NCI-H2227 (cell line): ENCODE data around the gene KMT2C.
"Not testable (repeated sequence)": the region's sequence is repeated elsewhere in the genome, so short reads cannot be mapped to it uniquely, and the experiment has no call there.

Experiments used
- DNase-seq: peaks from one replicate; lab custom pipeline; 2025; ENCODE audit not compliant: unreplicated experiment; lab: John Stamatoyannopoulos, UW

KMT2C gene

GRCh38 chr7:152403726-152404125 is 32.1 kb downstream of the KMT2C start:
- DNase-seq, result no peak

- no peak for DNase-seq
These were observed 33.2 kb downstream of the KMT2C start for GRCh38 chr7:152402384-152403250.

- no peak for DNase-seq
These were observed 36.5 kb downstream of the KMT2C start for GRCh38 chr7:152399344-152399743.

GRCh38 chr7:152395112-152395511 is 40.7 kb downstream of the KMT2C start:
- no peak for DNase-seq

GRCh38 chr7:152394214-152394613 is 41.6 kb downstream of the KMT2C start:
- not testable (repeated sequence) for DNase-seq

- DNase-seq, result no peak
These were observed 43.5 kb downstream of the KMT2C start for GRCh38 chr7:152392254-152392653.

GRCh38 chr7:152386136-152386764 is 49.6 kb downstream of the KMT2C start:
- DNase-seq, result not testable (repeated sequence)

GRCh38 chr7:152384235-152385200 is 51.3 kb downstream of the KMT2C start:
- DNase-seq, result not testable (repeated sequence)

- DNase-seq, result no peak
These were observed 52.2 kb downstream of the KMT2C start for GRCh38 chr7:152383341-152384234.

- DNase-seq, result no peak
These were observed 53.6 kb downstream of the KMT2C start for GRCh38 chr7:152382244-152382643.

- not testable (repeated sequence) for DNase-seq
These were observed 54.7 kb downstream of the KMT2C start for GRCh38 chr7:152380931-152381578.

GRCh38 chr7:152378497-152378896 is 57.3 kb downstream of the KMT2C start:
- not testable (repeated sequence) for DNase-seq

- DNase-seq, result not testable (repeated sequence)
These were observed 58.9 kb downstream of the KMT2C start for GRCh38 chr7:152376716-152377484.

GRCh38 chr7:152370297-152370696 is 65.5 kb downstream of the KMT2C start:
- DNase-seq, result no peak

- no peak for DNase-seq
These were observed 66.3 kb downstream of the KMT2C start for GRCh38 chr7:152369518-152369917.

GRCh38 chr7:152367170-152367569 is 68.6 kb downstream of the KMT2C start:
- DNase-seq, result no peak

- no peak for DNase-seq
These were observed 69.1 kb downstream of the KMT2C start for GRCh38 chr7:152366662-152367061.

GRCh38 chr7:152365982-152366603 is 69.7 kb downstream of the KMT2C start:
- DNase-seq, result no peak
